ENCODE data around the gene SYT5. TPM values are rescaled to one million over a fixed set of nuclear protein-coding genes. Genes with fewer than 3 reads are reported as not detected.

The SYT5 gene
- total RNA-seq, 1 donor from 2014 or later = 0.29 TPM

- no peak overlapping the region for H3K4me3 ChIP-seq (ENCODE audit: low read depth, low read length)
- TF ChIP-seq, protein P1, sequence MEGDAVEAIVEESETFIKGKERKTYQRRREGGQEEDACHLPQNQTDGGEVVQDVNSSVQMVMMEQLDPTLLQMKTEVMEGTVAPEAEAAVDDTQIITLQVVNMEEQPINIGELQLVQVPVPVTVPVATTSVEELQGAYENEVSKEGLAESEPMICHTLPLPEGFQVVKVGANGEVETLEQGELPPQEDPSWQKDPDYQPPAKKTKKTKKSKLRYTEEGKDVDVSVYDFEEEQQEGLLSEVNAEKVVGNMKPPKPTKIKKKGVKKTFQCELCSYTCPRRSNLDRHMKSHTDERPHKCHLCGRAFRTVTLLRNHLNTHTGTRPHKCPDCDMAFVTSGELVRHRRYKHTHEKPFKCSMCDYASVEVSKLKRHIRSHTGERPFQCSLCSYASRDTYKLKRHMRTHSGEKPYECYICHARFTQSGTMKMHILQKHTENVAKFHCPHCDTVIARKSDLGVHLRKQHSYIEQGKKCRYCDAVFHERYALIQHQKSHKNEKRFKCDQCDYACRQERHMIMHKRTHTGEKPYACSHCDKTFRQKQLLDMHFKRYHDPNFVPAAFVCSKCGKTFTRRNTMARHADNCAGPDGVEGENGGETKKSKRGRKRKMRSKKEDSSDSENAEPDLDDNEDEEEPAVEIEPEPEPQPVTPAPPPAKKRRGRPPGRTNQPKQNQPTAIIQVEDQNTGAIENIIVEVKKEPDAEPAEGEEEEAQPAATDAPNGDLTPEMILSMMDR (conservative IDR thresholded peaks at IDR 0.05; ENCODE audit: low read depth, low read length) = no peak
- DNase-seq (ENCODE audit: low read depth) = no peak
These were observed 48.7 kb downstream of the SYT5 start for GRCh38 chr19:55131421-55131820.

Other genes starting within 250 kb of the SYT5 start
- gene NLRP7, start 232.8 kb downstream of the SYT5 start, total RNA-seq = not detected in 2 replicates
- 12.4 and 28.3 TPM in 2 replicates for gene NLRP2, start 213.9 kb downstream of the SYT5 start, total RNA-seq
- not detected in 2 replicates for gene GP6, start 142.0 kb downstream of the SYT5 start, total RNA-seq
- 13.8 and 21.1 TPM in 2 replicates for gene RDH13, start 117.1 kb downstream of the SYT5 start, total RNA-seq
- 17.3 and 33.8 TPM in 2 replicates for gene EPS8L1, start 104.4 kb downstream of the SYT5 start, total RNA-seq
- gene PPP1R12C, start 62.7 kb downstream of the SYT5 start, total RNA-seq = 53.8 and 68.7 TPM in 2 replicates
- gene TNNT1, start 31.1 kb downstream of the SYT5 start, total RNA-seq = 1.8 and 24.4 TPM in 2 replicates
- gene TNNI3, start 22.6 kb downstream of the SYT5 start, total RNA-seq = 0.40 and 0.51 TPM in 2 replicates
- gene DNAAF3, start 13.7 kb downstream of the SYT5 start, total RNA-seq = 0.51 and 7.0 TPM in 2 replicates
- 1.1 and 2.8 TPM in 2 replicates for gene PTPRH, start 29.2 kb upstream of the SYT5 start, total RNA-seq
- gene TMEM86B, start 48.5 kb upstream of the SYT5 start, total RNA-seq = 2.1 and 2.6 TPM in 2 replicates
- gene PPP6R1, start 78.7 kb upstream of the SYT5 start, total RNA-seq = 43.8 and 62.5 TPM in 2 replicates
- 67.3 and 73.9 TPM in 2 replicates for gene HSPBP1, start 99.8 kb upstream of the SYT5 start, total RNA-seq
- 2.0 and 16.1 TPM in 2 replicates for gene BRSK1, start 103.7 kb upstream of the SYT5 start, total RNA-seq
- gene TMEM150B, start 145.1 kb upstream of the SYT5 start, total RNA-seq = not detected in 2 replicates
- 5.1 and 18.5 TPM in 2 replicates for gene KMT5C, start 159.6 kb upstream of the SYT5 start, total RNA-seq
- gene COX6B2, start 174.4 kb upstream of the SYT5 start, total RNA-seq = 0.23 TPM in 1 of 2 replicates, not detected in the other
- not detected in 2 replicates for gene GARIN5B, start 183.0 kb upstream of the SYT5 start, total RNA-seq
- gene IL11, start 190.2 kb upstream of the SYT5 start, total RNA-seq = 31.0 and 42.8 TPM in 2 replicates
- gene TMEM190, start 196.5 kb upstream of the SYT5 start, total RNA-seq = not detected in 2 replicates
- 16.3 and 21.4 TPM in 2 replicates for gene TMEM238, start 204.0 kb upstream of the SYT5 start, total RNA-seq
- gene RPL28, start 205.6 kb upstream of the SYT5 start, total RNA-seq = 412 and 480 TPM in 2 replicates
- 383 and 458 TPM in 2 replicates for gene UBE2S, start 227.5 kb upstream of the SYT5 start, total RNA-seq

All from epithelial cell of proximal tubule (primary cell).